Suprapubic skin (tissue), 3 donors: ENCODE measurements around the gene BZW2.

Experiments
- POLR2A ChIP-seq, 2 donors: fragments of 450-650 bp; IDR thresholded peaks; one replicate each; pipeline ENCODE4 v1.6.1; 2017; ENCODE audit warnings: antibody characterized with exemption in 2 of 2, mild to moderate bottlenecking in 2 of 2, moderate library complexity in 2 of 2
- TF ChIP-seq, protein P1 (sequence below), 2 donors: fragments of 200-600 bp in 1 of 2; fragments of 450-650 bp in 1 of 2; sonication (generic) in 1 of 2; IDR thresholded peaks; one replicate each; pipeline ENCODE4 v1.5.1; 2016 to 2019; ENCODE audit warnings: antibody characterized with exemption in 2 of 2, mild to moderate bottlenecking in 1 of 2, moderate library complexity in 1 of 2

DNA sequence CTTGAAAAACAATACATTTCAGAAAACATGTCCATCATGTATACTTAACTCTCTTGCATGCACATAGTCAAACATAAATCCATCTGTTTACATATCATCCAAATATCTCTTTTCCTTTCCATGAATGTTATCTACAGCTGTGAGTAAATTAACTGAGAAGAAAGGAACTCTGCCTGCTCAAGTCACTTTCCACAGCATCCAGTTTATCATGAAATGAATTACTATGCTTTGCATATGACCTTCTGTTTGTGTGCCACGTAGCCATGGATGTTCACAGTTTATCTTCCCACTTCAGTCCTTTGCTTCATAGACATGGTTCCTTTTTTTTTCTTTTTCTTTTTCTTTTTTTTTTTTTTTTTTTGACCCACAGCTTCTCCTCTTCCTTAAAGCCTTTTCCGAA is 39.6 kb downstream of the BZW2 start:
- TF ChIP-seq, protein P1, sequence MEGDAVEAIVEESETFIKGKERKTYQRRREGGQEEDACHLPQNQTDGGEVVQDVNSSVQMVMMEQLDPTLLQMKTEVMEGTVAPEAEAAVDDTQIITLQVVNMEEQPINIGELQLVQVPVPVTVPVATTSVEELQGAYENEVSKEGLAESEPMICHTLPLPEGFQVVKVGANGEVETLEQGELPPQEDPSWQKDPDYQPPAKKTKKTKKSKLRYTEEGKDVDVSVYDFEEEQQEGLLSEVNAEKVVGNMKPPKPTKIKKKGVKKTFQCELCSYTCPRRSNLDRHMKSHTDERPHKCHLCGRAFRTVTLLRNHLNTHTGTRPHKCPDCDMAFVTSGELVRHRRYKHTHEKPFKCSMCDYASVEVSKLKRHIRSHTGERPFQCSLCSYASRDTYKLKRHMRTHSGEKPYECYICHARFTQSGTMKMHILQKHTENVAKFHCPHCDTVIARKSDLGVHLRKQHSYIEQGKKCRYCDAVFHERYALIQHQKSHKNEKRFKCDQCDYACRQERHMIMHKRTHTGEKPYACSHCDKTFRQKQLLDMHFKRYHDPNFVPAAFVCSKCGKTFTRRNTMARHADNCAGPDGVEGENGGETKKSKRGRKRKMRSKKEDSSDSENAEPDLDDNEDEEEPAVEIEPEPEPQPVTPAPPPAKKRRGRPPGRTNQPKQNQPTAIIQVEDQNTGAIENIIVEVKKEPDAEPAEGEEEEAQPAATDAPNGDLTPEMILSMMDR (IDR thresholded peaks at IDR 0.05), result no peak
- TF ChIP-seq POLR2A (IDR thresholded peaks at IDR 0.05), result no peak
